ENCODE data around the gene HECTD2. TPM values are rescaled to one million over a fixed set of nuclear protein-coding genes. Genes with fewer than 3 reads are reported as not detected.

Gene HECTD2
- total RNA-seq, 1 donor from 2014 or later = 17.4 TPM

GRCh38 chr10:91512458-91512857 is 102.3 kb downstream of the HECTD2 start:
- DNase-seq (ENCODE audit: low spot score) = no peak
- Mint-ChIP-seq H3K4me1 (ENCODE audit: unreplicated experiment) (no peaks in the 10 kb centered on the region), H3K4me3 (ENCODE audit: unreplicated experiment) (no peak overlapping the region), H3K27me3 (ENCODE audit: unreplicated experiment) (peaks cover 3% of the 10 kb centered on the region), H3K9me3 (ENCODE audit: unreplicated experiment) (no peaks in the 10 kb centered on the region), H3K27ac (ENCODE audit: unreplicated experiment) (no peak overlapping the region), H3K36me3 (ENCODE audit: low read depth, unreplicated experiment) (peaks cover under 1% of the 10 kb centered on the region)
- TF ChIP-seq CTCF (IDR thresholded peaks at IDR 0.05; ENCODE audit: unreplicated experiment) = no peak

GRCh38 chr10:91513598-91514424 is 103.7 kb downstream of the HECTD2 start:
- Mint-ChIP-seq H3K27me3 (ENCODE audit: unreplicated experiment) (peaks cover 3% of the 10 kb centered on the region), H3K27ac (ENCODE audit: unreplicated experiment) (no peak overlapping the region), H3K36me3 (ENCODE audit: low read depth, unreplicated experiment) (peaks cover 7% of the 10 kb centered on the region), H3K4me1 (ENCODE audit: unreplicated experiment) (no peaks in the 10 kb centered on the region), H3K4me3 (ENCODE audit: unreplicated experiment) (no peak overlapping the region), H3K9me3 (ENCODE audit: unreplicated experiment) (no peaks in the 10 kb centered on the region)
- TF ChIP-seq CTCF (IDR thresholded peaks at IDR 0.05; ENCODE audit: unreplicated experiment) = no peak
- no peak for DNase-seq (ENCODE audit: low spot score)

GRCh38 chr10:91514787-91515186 is 104.6 kb downstream of the HECTD2 start:
- no peak for TF ChIP-seq CTCF (IDR thresholded peaks at IDR 0.05; ENCODE audit: unreplicated experiment)
- peaks cover 7% of the 10 kb centered on the region for H3K36me3 Mint-ChIP-seq (ENCODE audit: low read depth, unreplicated experiment)
- no peak overlapping the region for H3K4me3 Mint-ChIP-seq (ENCODE audit: unreplicated experiment)
- H3K9me3 Mint-ChIP-seq (ENCODE audit: unreplicated experiment) = no peaks in the 10 kb centered on the region
- no peak overlapping the region for H3K27ac Mint-ChIP-seq (ENCODE audit: unreplicated experiment)
- no peak for DNase-seq (ENCODE audit: low spot score)
- no peaks in the 10 kb centered on the region for H3K4me1 Mint-ChIP-seq (ENCODE audit: unreplicated experiment)
- H3K27me3 Mint-ChIP-seq (ENCODE audit: unreplicated experiment) = peaks cover 3% of the 10 kb centered on the region

- DNase-seq (ENCODE audit: low spot score) = no peak
- Mint-ChIP-seq H3K4me1 (ENCODE audit: unreplicated experiment) (no peaks in the 10 kb centered on the region), H3K27me3 (ENCODE audit: unreplicated experiment) (peaks cover 3% of the 10 kb centered on the region), H3K36me3 (ENCODE audit: low read depth, unreplicated experiment) (peaks cover 7% of the 10 kb centered on the region), H3K9me3 (ENCODE audit: unreplicated experiment) (no peaks in the 10 kb centered on the region), H3K27ac (ENCODE audit: unreplicated experiment) (no peak overlapping the region), H3K4me3 (ENCODE audit: unreplicated experiment) (no peak overlapping the region)
- TF ChIP-seq CTCF (IDR thresholded peaks at IDR 0.05; ENCODE audit: unreplicated experiment) = no peak
Measured at GRCh38 chr10:91517394-91517793, 107.2 kb downstream of the HECTD2 start.

- Mint-ChIP-seq H3K27ac (ENCODE audit: unreplicated experiment) (no peak overlapping the region), H3K4me3 (ENCODE audit: unreplicated experiment) (no peak overlapping the region), H3K4me1 (ENCODE audit: unreplicated experiment) (no peaks in the 10 kb centered on the region), H3K27me3 (ENCODE audit: unreplicated experiment) (peaks cover 2% of the 10 kb centered on the region), H3K9me3 (ENCODE audit: unreplicated experiment) (no peaks in the 10 kb centered on the region), H3K36me3 (ENCODE audit: low read depth, unreplicated experiment) (peaks cover 7% of the 10 kb centered on the region)
- no peak for TF ChIP-seq CTCF (IDR thresholded peaks at IDR 0.05; ENCODE audit: unreplicated experiment)
- no peak for DNase-seq (ENCODE audit: low spot score)
Measured at GRCh38 chr10:91519899-91520514, 109.9 kb downstream of the HECTD2 start.
